Neutrophil (primary cell): ENCODE data around the gene CUBN.

Source experiments
- H3K27ac ChIP-seq: fragments of 200-600 bp; sonication (generic); 2 replicates; pipeline ENCODE4 v1.5.1; 2016; ENCODE audit warnings: mild to moderate bottlenecking, moderate library complexity
- H3K27me3 ChIP-seq: fragments of 200-600 bp; sonication (generic); 2 replicates; pipeline ENCODE4 v1.6.0; 2016; ENCODE audit warnings: mild to moderate bottlenecking
- H3K36me3 ChIP-seq: fragments of 200-600 bp; sonication (generic); 2 replicates; pipeline ENCODE4 v1.5.1; 2017
- H3K4me1 ChIP-seq, 2 experiments: fragments of 200-600 bp in 1 of 2; sonication (generic) in 1 of 2; 1 replicate in 1 of 2; 2 replicates in 1 of 2; pipeline versions ENCODE4 v1.5.1 to v1.6.1; 2013 to 2016; ENCODE audit warnings: low read depth in 1 of 2, low read length in 1 of 2, mild to moderate bottlenecking in 1 of 2, moderate library complexity in 1 of 2; ENCODE audit not compliant: control insufficient read depth in 1 of 2, insufficient read depth in 1 of 2
- H3K4me3 ChIP-seq, 2 experiments: fragments of 200-600 bp in 1 of 2; sonication (generic) in 1 of 2; 1 replicate in 1 of 2; 2 replicates in 1 of 2; pipeline ENCODE4 v1.5.1; 2013 to 2016; ENCODE audit warnings: low read depth in 1 of 2, low read length in 1 of 2, mild to moderate bottlenecking in 1 of 2, moderate library complexity in 1 of 2
- H3K9me3 ChIP-seq: fragments of 200-600 bp; sonication (generic); 2 replicates; pipeline ENCODE4 v1.5.1; 2016
- CTCF ChIP-seq: fragments of 200-600 bp; sonication (generic); IDR thresholded peaks from 2 replicates; pipeline ENCODE4 v1.5.1; 2016; ENCODE audit warnings: antibody characterized with exemption

The CUBN gene

GRCh38 chr10:17031637-17032635, 97.7 kb downstream of the CUBN start:
- H3K4me1 ChIP-seq, result peaks cover 58 to 62% of the 10 kb centered on the region in 2 experiments
- H3K4me3 ChIP-seq, result peak overlapping the region; percentile 25 to 37
- H3K27me3 ChIP-seq, result no peaks in the 10 kb centered on the region
- peak overlapping the region; percentile 71 for H3K27ac ChIP-seq
- H3K9me3 ChIP-seq, result no peaks in the 10 kb centered on the region
- TF ChIP-seq CTCF, result no peak
- no peaks in the 10 kb centered on the region for H3K36me3 ChIP-seq

- no peaks in the 10 kb centered on the region for H3K36me3 ChIP-seq
- TF ChIP-seq CTCF, result no peak
- H3K27me3 ChIP-seq, result no peaks in the 10 kb centered on the region
- peak overlapping the region; percentile 64 for H3K27ac ChIP-seq
- H3K4me3 ChIP-seq, result peak overlapping the region; percentile 40 to 44
- H3K4me1 ChIP-seq, result peaks cover 78 to 82% of the 10 kb centered on the region in 2 experiments
- H3K9me3 ChIP-seq, result no peaks in the 10 kb centered on the region
Observed at GRCh38 chr10:17029581-17030271, 99.9 kb downstream of the CUBN start.

- H3K27ac ChIP-seq, result peak overlapping the region; percentile 64
- TF ChIP-seq CTCF, result no peak
Observed at GRCh38 chr10:17029239-17029580, 100.4 kb downstream of the CUBN start.

GRCh38 chr10:17028798-17029197, 100.8 kb downstream of the CUBN start:
- no peak for TF ChIP-seq CTCF
- H3K9me3 ChIP-seq, result no peaks in the 10 kb centered on the region
- peaks cover 84 to 86% of the 10 kb centered on the region in 2 experiments for H3K4me1 ChIP-seq
- H3K27ac ChIP-seq, result peak overlapping the region; percentile 64
- H3K4me3 ChIP-seq, result no peak overlapping the region
- H3K27me3 ChIP-seq, result no peaks in the 10 kb centered on the region
- H3K36me3 ChIP-seq, result no peaks in the 10 kb centered on the region

More at GRCh38 chr10:17029239-17029580, 100.4 kb downstream of the CUBN start:
- Histone ChIP-seq H3K4me1 (peaks cover 84 to 86% of the 10 kb centered on the region in 2 experiments), H3K4me3 (peak overlapping the region; percentile 40 to 44), H3K27me3 (no peaks in the 10 kb centered on the region), H3K9me3 (no peaks in the 10 kb centered on the region), H3K36me3 (no peaks in the 10 kb centered on the region)

GRCh38 chr10:17026686-17027485, 102.7 kb downstream of the CUBN start:
- Histone ChIP-seq H3K27me3 (no peaks in the 10 kb centered on the region), H3K4me1 (peaks cover 78 to 79% of the 10 kb centered on the region in 2 experiments), H3K9me3 (no peaks in the 10 kb centered on the region), H3K27ac (peak overlapping the region; percentile 14), H3K36me3 (no peaks in the 10 kb centered on the region), H3K4me3 (no peak overlapping the region)
- TF ChIP-seq CTCF, result no peak
